Activated T-cell treated with anti-CD3 and anti-CD28 coated beads, Interleukin-2, amount 50 U/mL, for 4 hours (primary cell): ENCODE measurements around the gene MPZL1. TPM values are rescaled to one million over a fixed set of nuclear protein-coding genes. Genes with fewer than 3 reads are reported as not detected.
"Not testable (repeated sequence)": the region's sequence is repeated elsewhere in the genome, so short reads cannot be mapped to it uniquely, and the experiment has no call there.

ENCODE experiments used
- ATAC-seq, 2 donors: fragments of 200-7000 bp; cut with Tn5 transposase; one replicate each; pipeline ENCODE4 v1.10.0; 2021
- DNase-seq: peaks from one replicate; pipeline ENCODE4 v3.0.0-alpha.2; 2020
- H3K27me3 Mint-ChIP-seq: one replicate; pipeline ENCODE4 v1.8.0; 2021; ENCODE audit warnings: low read depth, mixed read lengths
- H3K36me3 Mint-ChIP-seq: one replicate; pipeline ENCODE4 v1.8.0; 2022; ENCODE audit warnings: mixed read lengths; ENCODE audit not compliant: insufficient read depth
- H3K4me1 Mint-ChIP-seq: one replicate; pipeline ENCODE4 v1.8.0; 2021; ENCODE audit warnings: low read depth, mixed read lengths
- H3K4me3 Mint-ChIP-seq: one replicate; pipeline ENCODE4 v1.8.0; 2021; ENCODE audit warnings: mild to moderate bottlenecking, moderate library complexity, mixed read lengths
- H3K9me3 Mint-ChIP-seq: one replicate; pipeline ENCODE4 v1.8.0; 2021; ENCODE audit warnings: mixed read lengths
- total RNA-seq, 3 donors: library from RNA; stranded (reverse); gene quantifications; one replicate each; pipeline ENCODE4 v1.2.1, GENCODE V29; 2021

Gene MPZL1
- total RNA-seq, 3 donors from 2014 or later = 12.6 to 15.3 (median 15.3) TPM

DNA sequence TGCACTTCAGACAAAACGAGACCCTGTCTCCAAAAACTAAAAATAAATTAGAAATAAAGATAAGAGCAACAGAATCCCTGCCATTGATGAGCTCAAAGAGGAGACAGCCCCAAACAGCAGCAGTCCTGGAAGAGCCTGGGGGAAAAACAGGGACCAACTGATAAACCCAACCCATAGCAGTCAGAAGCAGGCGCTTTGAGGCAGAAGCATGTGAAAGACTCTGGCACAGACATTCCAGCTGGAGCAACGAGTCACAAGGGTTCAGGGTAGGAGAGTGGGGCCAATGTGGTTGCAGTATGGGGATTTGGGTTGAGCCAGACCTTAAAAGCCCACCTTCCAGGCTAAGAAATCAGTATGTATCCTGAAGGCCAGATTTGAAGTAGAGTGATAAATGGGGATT lies 78.5 kb downstream of the MPZL1 start:
- ATAC-seq (no peak), DNase-seq (no peak)
- H3K9me3 Mint-ChIP-seq = no peaks in the 10 kb centered on the region
- peaks cover 22% of the 10 kb centered on the region for H3K4me1 Mint-ChIP-seq
- H3K27me3 Mint-ChIP-seq = no peaks in the 10 kb centered on the region
- H3K36me3 Mint-ChIP-seq = no peaks in the 10 kb centered on the region
- no peak overlapping the region for H3K4me3 Mint-ChIP-seq

DNA sequence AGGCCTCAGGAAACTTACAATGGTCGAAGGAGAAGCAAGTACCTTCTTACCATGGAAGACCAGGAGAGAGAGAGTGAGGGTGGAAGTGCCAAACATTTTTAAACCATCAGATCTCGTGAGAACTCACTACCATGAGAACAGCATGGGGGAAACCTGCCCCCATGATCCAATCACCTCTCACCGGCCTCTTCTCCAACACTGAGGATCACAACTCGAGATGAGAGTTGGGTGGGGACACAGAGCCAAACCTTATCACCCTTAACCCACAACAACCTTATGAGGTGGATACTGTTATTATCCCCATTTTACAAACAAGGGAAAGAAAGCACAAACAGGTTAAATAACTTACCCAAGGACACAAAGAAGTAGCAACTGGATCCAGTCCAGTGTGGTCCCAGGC lies 80.5 kb downstream of the MPZL1 start:
- no peak for ATAC-seq

DNA sequence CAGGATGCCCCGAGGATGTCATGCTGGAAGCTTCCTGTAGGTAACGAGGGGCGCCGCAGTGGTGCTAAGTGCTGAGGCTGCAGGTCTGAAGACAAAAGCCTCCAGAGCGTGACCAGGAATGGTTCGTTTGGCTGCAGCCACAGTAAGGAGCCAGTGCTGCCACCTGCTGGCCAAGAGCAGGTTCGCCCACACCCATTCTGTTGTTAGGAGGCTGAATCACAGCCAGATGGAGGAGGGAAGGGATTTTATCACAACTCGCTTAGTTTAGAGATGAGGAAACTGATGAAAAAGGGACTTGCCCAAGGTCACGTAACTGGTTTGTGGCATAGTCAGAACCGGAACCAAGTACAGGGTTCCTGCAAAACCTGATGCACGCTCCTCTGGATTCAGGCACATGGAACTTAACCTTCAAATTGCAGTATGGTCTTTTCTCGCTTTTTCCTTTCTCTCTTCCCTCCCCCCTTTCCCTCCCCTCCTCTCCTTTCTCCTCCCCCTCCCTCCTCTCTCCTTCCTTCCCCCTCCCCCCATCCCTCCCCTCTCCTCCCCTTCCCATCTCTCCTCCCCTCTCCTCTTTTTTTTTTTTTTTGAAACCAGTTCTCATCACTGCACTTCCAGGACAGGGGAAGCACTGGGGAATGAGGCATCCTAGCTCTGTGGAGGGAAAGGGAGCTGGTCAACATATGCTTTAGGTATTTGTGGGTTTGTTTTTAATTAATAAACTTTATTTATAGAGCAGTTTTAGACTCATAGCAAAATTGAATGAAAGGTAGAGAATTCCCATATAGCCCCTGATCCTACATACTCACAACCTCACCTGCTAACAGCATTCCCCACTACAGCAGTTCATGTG lies 81.8 kb downstream of the MPZL1 start:
- H3K4me1 Mint-ChIP-seq = peaks cover 25% of the 10 kb centered on the region
- H3K4me3 Mint-ChIP-seq = peak overlapping the region; percentile 19
- no peaks in the 10 kb centered on the region for H3K36me3 Mint-ChIP-seq
- peak; percentile 94 to 96 for ATAC-seq
- DNase-seq = peak; percentile 84
- H3K9me3 Mint-ChIP-seq = no peaks in the 10 kb centered on the region
- H3K27me3 Mint-ChIP-seq = no peaks in the 10 kb centered on the region

More for the DNA sequence above, 80.5 kb downstream of the MPZL1 start:
- Mint-ChIP-seq H3K9me3 (no peaks in the 10 kb centered on the region), H3K27me3 (no peaks in the 10 kb centered on the region), H3K36me3 (no peaks in the 10 kb centered on the region), H3K4me1 (peaks cover 25% of the 10 kb centered on the region), H3K4me3 (no peak overlapping the region)
- no peak for DNase-seq

DNA sequence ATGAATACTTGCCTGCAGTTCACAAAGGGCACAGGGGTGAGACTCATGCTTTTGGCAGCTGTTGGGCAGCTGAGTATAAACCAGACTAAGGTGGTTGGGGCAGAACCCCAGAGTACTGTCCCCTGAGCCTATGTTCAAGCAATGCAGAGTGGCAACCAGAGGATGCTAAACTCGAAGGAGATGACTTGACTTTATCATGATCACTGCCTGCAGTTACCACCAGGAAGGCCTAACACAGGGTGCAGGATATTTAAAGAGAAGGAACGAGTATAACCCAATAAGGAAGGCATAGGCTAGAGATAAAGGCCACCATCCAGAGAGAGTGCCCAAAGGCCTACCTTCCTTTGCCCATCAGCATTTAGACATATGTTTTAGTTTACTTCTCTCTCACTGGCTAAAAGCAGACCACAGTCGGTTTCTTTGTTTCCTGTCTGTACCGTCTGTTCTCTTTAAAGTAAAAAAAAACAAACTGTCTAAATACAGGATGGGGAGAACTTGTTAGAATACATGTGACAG lies 83.3 kb downstream of the MPZL1 start:
- ATAC-seq = peak; percentile 17 to 39
- no peaks in the 10 kb centered on the region for H3K9me3 Mint-ChIP-seq
- peaks cover 3% of the 10 kb centered on the region for H3K27me3 Mint-ChIP-seq
- peaks cover 25% of the 10 kb centered on the region for H3K4me1 Mint-ChIP-seq
- DNase-seq = no peak
- H3K4me3 Mint-ChIP-seq = peak overlapping the region; percentile 3
- no peaks in the 10 kb centered on the region for H3K36me3 Mint-ChIP-seq

DNA sequence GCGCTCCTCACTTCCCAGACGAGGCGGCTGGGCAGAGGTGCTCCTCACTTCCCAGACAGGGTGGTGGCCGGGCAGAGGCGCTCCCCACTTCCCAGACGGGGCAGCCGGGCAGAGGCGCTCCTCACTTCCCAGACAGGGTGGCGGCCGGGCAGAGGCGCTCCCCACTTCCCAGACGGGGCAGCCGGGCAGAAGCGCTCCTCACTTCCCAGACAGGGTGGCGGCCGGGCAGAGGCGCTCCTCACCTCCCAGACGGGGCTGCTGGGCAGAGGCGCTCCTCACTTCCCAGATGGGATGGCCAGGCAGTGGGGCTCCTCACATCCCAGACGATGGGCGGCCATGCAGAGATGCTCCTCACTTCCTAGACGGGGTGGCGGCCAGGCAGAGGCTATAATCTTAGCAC lies 84.5 kb downstream of the MPZL1 start:
- H3K27me3 Mint-ChIP-seq, H3K9me3 Mint-ChIP-seq, H3K36me3 Mint-ChIP-seq, ATAC-seq, DNase-seq, H3K4me3 Mint-ChIP-seq: not testable (repeated sequence)
- H3K4me1 Mint-ChIP-seq = peaks cover 25% of the 10 kb centered on the region

DNA sequence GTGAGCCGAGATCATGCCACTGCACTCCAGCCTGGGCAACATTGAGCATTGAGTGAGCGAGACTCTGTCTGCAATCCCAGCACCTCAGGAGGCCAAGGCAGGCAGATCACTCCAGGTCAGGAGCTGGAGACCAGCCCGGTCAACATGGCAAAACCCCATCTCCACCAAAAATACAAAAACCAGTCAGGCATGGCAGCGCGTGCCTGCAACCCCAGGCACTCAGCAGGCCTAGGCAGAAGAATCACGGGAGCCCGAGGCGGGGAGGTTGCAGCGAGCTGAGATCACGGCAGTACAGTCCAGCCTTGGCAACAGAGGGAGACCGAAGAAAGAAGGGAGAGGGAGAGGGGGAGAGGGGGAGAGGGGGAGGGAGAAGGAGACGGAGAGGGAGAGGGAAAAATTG lies 84.9 kb downstream of the MPZL1 start:
- peaks cover 25% of the 10 kb centered on the region for H3K4me1 Mint-ChIP-seq
- H3K36me3 Mint-ChIP-seq, H3K4me3 Mint-ChIP-seq, H3K27me3 Mint-ChIP-seq, ATAC-seq, DNase-seq, H3K9me3 Mint-ChIP-seq: not testable (repeated sequence)

DNA sequence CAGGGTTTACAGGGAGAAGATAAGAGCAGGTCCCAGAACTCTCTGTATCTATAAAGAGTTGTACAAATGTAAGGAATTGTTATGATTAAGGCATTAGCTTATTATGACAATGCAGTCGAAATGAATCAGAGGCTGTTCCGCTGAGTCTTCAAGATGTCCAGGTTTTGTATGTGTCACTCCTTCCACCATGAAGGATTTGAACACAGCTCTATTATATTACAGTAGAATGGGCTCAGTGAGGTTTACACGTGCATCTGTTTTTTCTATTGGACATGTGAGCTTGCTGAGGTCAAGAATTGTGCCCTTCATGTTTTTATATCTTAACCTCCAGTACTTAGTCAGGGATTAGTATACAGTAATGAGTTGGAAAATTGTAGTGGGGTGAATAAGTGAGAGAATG lies 86.3 kb downstream of the MPZL1 start:
- H3K9me3 Mint-ChIP-seq = peaks cover 12% of the 10 kb centered on the region
- peaks cover 24% of the 10 kb centered on the region for H3K4me1 Mint-ChIP-seq
- DNase-seq (no peak), ATAC-seq (no peak)
- H3K36me3 Mint-ChIP-seq = peaks cover 2% of the 10 kb centered on the region
- H3K4me3 Mint-ChIP-seq = no peak overlapping the region
- peaks cover 8% of the 10 kb centered on the region for H3K27me3 Mint-ChIP-seq

DNA sequence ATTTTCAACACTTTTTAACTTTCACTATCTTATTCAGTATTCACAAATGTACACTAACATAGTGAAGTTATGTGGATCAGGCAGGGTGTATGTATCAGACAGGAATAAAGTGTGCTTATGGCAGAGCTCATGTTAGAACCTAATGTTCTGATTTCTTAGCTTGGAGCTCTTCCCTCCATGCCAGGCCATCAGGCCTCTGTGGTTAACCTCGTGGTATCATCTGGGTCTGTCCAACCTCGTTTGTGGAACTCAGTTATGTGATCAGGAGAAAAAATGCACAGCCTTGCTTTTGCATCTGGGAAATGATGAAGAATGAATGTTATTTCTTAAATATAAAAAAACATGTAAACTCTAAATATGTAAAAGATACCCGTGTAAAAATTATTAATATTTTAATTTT lies 86.9 kb downstream of the MPZL1 start:
- peaks cover 9% of the 10 kb centered on the region for H3K27me3 Mint-ChIP-seq
- H3K4me1 Mint-ChIP-seq = peaks cover 19% of the 10 kb centered on the region
- no peak for ATAC-seq

DNA sequence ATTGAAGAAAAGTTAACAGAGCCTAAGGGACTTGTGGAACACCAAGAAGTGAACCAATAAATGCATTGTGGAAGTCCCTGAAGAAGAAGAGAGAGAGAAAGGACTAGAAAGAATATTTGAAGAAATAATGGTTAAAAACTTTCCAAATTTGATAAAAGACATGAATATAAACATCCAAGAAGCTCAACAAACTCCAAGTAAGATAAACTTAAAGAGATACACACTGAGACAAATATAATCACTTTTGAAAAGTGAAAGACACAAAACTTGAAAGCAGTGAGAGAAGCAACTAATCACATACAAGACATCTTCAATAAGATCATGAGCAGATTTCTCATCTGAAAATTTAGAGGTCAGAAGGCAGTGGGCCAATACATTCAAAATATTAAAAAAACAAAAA lies 91.2 kb downstream of the MPZL1 start:
- Mint-ChIP-seq H3K4me3 (no peak overlapping the region), H3K4me1 (no peaks in the 10 kb centered on the region), H3K27me3 (peaks cover 9% of the 10 kb centered on the region), H3K36me3 (peaks cover 2% of the 10 kb centered on the region), H3K9me3 (peaks cover 35% of the 10 kb centered on the region)
- no peak for ATAC-seq
- no peak for DNase-seq

More for the DNA sequence above, 86.9 kb downstream of the MPZL1 start:
- H3K4me3 Mint-ChIP-seq = no peak overlapping the region
- peaks cover 15% of the 10 kb centered on the region for H3K9me3 Mint-ChIP-seq
- no peak for DNase-seq
- peaks cover 2% of the 10 kb centered on the region for H3K36me3 Mint-ChIP-seq

DNA sequence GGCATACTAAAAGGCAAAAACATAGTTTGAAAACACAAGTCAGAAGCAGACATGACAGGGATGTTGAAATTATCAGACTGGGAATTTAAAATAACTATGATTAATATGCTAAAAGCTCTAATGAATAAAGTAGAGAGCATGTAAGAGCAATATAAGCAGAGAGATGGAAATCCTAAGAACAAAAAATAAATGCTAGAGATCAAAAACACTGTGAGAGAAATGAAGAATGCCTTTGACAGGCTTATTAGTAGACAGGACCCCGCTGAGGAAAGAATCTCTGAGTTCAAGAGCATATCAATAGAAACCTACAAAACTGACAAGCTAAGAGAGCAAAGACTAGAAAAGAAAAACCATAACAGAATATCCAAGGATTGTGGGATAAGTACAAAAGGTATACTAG lies 93.9 kb downstream of the MPZL1 start:
- DNase-seq (no peak), ATAC-seq (no peak)
- Mint-ChIP-seq H3K4me3 (no peak overlapping the region), H3K36me3 (peaks cover 2% of the 10 kb centered on the region), H3K9me3 (peaks cover 35% of the 10 kb centered on the region), H3K4me1 (peaks cover 2% of the 10 kb centered on the region), H3K27me3 (peaks cover 16% of the 10 kb centered on the region)

DNA sequence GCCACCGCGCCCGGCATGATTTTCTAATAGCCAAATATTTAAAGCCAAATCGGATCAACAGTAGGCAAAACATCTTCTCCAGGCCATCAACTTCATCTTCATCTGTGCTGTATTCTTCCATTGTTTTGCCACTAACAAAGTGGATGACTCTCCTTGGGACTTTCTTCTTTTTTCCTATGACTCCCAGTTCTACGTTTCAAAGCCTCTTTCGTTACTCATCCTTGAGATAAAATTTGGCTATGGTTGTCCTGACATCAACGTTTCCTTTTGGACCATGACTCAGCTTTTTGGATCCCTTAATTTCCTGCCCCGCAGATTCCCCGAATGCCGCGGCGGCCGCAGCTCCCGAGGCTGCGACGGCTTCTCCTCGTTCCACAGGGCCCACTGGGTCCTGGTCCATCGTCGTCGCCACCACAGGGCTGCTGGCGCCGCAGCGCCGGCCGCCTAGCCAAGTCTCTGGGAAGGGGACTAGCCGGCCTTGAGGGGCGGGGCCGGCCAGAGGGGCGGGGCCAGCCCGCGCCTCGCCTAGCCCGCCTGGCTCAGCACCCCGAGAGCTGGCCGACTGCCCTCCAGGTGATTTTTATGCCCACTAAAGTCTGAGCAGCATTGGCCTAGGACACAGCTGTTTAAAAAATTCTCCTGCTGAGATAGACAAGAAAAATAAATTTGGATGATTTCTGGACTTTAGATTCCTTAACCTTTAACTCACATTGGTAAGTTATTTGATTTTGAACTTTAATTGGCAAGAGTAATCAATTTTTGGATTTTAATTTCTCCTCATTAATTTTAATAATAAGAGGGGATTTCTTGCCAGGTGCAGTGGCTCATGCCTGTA lies 98.3 kb downstream of the MPZL1 start:
- peaks cover 4% of the 10 kb centered on the region for H3K4me1 Mint-ChIP-seq
- peaks cover 13% of the 10 kb centered on the region for H3K27me3 Mint-ChIP-seq
- ATAC-seq (peak; percentile 70 to 77), DNase-seq (no peak)
- H3K36me3 Mint-ChIP-seq = no peaks in the 10 kb centered on the region
- peaks cover 10% of the 10 kb centered on the region for H3K9me3 Mint-ChIP-seq
- peak overlapping the region; percentile 65 for H3K4me3 Mint-ChIP-seq

DNA sequence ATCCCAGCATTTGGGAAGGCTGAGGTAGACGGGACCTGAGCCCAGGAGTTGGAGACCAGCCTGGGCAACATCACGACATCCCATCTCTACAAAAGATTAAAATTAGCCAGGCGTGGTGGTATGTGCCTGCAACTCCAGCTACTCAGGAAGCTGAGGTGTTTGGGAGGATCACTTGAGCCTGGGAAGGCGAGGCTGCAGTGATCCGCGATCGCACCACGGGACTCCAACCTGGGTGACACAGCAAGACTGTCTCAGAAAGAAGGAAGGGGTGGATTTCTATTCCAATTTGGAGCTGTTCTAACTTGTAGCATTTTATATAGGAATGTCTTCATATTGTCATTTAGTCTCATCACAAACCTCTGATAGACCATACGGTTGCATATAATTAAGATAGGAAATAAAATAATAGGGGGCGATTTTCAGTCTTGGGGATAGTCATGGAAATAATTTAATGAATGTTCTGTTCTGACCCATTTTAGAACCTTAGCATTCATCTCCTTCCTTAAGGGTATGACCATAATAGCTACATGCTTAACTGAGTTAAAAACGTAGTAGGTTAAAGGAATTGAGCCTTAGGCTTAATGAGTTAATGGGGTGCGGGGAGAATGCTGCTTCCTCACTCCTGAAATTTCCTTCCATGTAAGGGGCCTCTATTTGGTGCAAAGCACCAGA lies 99.0 kb downstream of the MPZL1 start:
- ATAC-seq (no peak), DNase-seq (no peak)
- Mint-ChIP-seq H3K36me3 (no peaks in the 10 kb centered on the region), H3K4me1 (peaks cover 4% of the 10 kb centered on the region), H3K27me3 (peaks cover 13% of the 10 kb centered on the region), H3K9me3 (peaks cover 2% of the 10 kb centered on the region), H3K4me3 (no peak overlapping the region)

DNA sequence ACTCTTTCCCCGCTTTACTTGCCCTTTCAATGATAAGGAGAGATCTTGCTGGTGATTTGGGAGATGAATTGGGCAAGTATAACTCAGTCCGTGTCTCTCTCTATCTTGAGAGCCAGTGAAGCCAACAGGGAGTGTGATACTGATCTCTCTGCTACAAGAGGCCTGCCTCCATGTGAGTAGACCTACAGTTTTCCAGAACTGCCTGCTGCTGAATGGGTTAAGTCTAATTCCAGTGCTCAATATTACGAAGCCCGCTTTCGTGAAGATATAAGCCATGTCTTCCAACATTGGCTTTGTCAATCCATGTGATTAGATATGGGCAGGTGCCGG lies 99.5 kb downstream of the MPZL1 start:
- H3K36me3 Mint-ChIP-seq = no peaks in the 10 kb centered on the region
- H3K27me3 Mint-ChIP-seq = peaks cover 13% of the 10 kb centered on the region
- H3K9me3 Mint-ChIP-seq = no peaks in the 10 kb centered on the region
- peaks cover 4% of the 10 kb centered on the region for H3K4me1 Mint-ChIP-seq
- H3K4me3 Mint-ChIP-seq = no peak overlapping the region
- DNase-seq = no peak
- no peak for ATAC-seq

DNA sequence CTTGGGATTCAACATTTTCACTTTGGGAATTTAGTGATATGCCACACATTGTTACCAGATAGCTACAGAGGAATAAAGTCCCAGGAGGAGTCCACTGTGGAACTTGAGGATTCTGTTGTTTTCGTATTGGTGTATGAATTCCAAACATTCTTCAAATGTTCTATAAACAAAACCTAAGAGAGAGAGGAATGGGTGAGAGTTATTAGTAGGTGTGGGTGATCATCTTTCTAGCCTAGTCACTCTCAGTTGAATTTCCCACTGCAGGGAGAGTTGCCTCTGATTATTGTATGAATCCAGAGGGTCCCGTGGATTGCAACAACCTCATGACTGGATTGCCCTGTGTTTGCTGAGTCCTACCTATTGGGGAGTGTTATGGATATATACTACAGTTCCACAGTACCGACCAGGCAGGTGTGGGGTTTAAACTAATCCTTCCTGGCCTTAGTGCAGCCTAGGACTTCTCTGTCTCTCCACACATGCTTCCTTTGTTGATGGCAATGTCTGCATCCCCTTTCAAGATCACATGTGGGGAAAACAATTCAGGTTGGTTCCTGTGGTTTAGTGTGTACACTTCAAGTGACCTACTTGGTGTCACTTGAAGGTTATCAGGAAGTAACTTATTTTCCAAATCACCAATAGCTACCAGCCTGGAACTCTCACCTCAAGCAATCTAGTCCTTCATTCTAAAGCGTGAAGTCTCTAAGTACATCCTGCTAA lies 100.3 kb downstream of the MPZL1 start:
- no peak for DNase-seq
- no peak overlapping the region for H3K4me3 Mint-ChIP-seq
- H3K4me1 Mint-ChIP-seq = peaks cover 4% of the 10 kb centered on the region
- no peaks in the 10 kb centered on the region for H3K9me3 Mint-ChIP-seq
- no peak for ATAC-seq
- no peaks in the 10 kb centered on the region for H3K36me3 Mint-ChIP-seq
- peaks cover 13% of the 10 kb centered on the region for H3K27me3 Mint-ChIP-seq
